ENCODE data around the gene MT1E.
"Not testable (repeated sequence)": the region's sequence is repeated elsewhere in the genome, so short reads cannot be mapped to it uniquely, and the experiment has no call there.

The MT1E gene

DNA sequence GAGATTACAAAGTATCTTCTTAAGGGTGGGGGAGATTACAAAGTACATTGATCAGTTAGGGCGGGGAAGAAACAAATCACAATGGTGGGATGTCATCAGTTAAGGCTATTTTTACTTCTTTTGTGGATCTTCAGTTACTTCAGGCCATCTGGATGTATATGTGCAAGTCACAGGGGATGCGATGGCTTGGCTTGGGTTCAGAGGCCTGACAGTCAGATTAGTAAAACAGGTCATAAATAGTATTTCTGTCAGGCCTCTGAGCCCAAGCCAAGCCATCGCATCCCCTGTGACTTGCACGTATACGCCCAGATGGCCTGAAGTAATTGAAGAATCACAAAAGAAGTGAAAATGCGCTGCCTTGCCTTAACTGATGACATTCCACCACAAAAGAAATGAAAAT lies 49.0 kb downstream of the MT1E start:
- not testable (repeated sequence) for DNase-seq

DNA sequence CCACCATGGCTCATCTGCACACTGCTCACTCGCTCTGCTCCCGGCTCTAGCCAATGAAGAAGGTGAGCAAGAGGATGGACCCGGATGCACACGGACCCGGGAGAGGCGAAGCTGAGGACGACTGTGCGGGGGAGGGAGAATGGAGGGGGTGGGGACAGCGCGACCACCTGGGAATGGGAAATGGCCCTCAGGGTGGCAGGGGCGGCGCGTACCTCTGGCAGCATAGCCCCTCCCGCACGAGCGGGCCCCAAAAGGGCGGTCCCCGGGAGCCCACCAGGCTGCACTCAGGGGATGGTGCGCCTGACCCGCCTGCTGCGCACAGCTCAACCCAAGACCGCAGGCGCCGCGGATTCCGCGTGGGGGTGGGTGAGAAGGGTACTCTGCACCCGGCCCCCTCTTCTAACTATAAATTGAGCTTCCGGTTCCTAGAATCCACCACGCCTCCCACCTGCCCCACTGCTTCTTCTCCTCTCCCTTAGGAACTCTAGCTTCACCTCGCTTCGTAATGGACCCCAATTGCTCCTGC lies 50.2 kb downstream of the MT1E start:
- DNase-seq: no peak
